ENCODE data around the gene CLBA1. TPM values are rescaled to one million over a fixed set of nuclear protein-coding genes. Genes with fewer than 3 reads are reported as not detected.

CLBA1 gene
- total RNA-seq, 6 experiments from 2014 or later = 1.5 to 3.3 (median 2.5) TPM

DNA sequence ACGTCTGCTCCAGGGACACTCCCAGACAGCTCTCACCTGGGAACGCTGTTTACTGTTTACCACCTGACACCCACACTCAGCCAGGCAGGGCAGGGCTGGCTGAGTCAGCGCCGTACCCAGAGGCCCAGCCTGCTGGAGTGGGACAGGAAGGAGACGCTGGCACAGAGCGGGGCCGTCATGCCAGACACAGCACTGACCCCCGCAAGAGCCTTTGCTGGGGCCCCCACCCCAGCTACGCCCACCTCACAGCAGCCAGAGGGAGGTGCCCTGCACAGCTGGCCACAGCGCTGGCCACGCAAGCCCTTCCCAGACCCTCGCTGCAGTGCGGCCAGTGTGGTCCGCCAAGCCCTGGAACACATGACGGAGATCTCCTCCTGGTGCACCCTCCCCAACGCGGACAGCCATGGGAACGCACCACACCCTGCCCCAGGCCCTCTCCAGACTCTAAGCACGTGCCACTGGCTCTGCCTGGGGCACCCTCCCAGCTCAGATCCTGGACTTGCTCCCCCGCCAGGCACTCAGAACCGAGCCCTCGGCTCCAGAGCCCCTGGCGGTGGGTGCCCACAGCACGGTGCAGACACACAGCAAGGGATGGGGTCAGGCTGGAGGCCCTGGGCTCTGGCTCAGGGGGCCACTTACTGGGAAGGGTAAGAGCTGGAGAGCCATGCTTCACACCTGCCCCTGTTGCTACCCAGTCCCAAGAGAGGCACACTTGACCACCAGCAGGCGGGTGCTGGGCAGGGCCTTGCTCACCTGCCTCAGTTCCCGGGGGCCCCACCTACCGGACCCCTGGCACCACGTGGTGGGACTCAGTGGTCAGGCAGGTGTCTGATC, 13.1 kb upstream of the CLBA1 start:
- WGBS (ENCODE audit: insufficient coverage, low coverage, low lambda C conversion rate, missing lambda C conversion rate) = 32% methylated on average over 5 of the region's 28 CpGs
- Histone ChIP-seq H3K27me3 (no peaks in the 10 kb centered on the region), H3K4me1 (peaks cover 0 to 25% (median 1%) of the 10 kb centered on the region in 4 donors), H3K36me3 (no peaks in the 10 kb centered on the region), H3K27ac (no peak overlapping the region), H3K9me3 (no peaks in the 10 kb centered on the region), H3K4me3 (no peak overlapping the region)
- intact Hi-C loops (cut with DNase I) = no loop called here
- peak in 1 of 4 donors; percentile 43 for ATAC-seq
- TF ChIP-seq POLR2A (IDR thresholded peaks at IDR 0.05) = no peak
- DNase-seq = peak; percentile 39 to 55 (median 50)

DNA sequence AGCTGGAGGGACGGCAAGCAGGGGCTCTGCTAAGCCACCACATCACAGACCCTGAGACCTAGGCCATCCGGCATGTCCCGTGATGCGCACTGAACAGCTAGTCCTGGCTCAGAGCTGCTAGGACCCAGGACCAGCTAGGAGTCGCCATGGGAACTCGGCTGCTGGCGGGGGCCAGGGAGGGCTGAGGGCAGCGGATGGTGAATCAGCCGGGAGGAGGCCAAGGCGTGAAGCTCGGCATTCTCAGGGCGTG, 12.5 kb upstream of the CLBA1 start:
- WGBS (ENCODE audit: insufficient coverage, low coverage, low lambda C conversion rate, missing lambda C conversion rate) = 46% methylated on average over 11 of the region's 12 CpGs
- H3K4me3 ChIP-seq = no peak overlapping the region

GRCh38 chr14:104973385-104974145, 12.0 kb upstream of the CLBA1 start:
- H3K4me1 ChIP-seq = peaks cover 0 to 23% (median 1%) of the 10 kb centered on the region in 4 donors
- 25% methylated on average over 3 of the region's 23 CpGs for WGBS (ENCODE audit: insufficient coverage, low coverage, low lambda C conversion rate, missing lambda C conversion rate)
- no peaks in the 10 kb centered on the region for H3K36me3 ChIP-seq
- H3K27me3 ChIP-seq = no peaks in the 10 kb centered on the region
- H3K27ac ChIP-seq = no peak overlapping the region
- ATAC-seq (no peak), DNase-seq (peak; percentile 37 to 56 (median 40))
- TF ChIP-seq, protein P1, sequence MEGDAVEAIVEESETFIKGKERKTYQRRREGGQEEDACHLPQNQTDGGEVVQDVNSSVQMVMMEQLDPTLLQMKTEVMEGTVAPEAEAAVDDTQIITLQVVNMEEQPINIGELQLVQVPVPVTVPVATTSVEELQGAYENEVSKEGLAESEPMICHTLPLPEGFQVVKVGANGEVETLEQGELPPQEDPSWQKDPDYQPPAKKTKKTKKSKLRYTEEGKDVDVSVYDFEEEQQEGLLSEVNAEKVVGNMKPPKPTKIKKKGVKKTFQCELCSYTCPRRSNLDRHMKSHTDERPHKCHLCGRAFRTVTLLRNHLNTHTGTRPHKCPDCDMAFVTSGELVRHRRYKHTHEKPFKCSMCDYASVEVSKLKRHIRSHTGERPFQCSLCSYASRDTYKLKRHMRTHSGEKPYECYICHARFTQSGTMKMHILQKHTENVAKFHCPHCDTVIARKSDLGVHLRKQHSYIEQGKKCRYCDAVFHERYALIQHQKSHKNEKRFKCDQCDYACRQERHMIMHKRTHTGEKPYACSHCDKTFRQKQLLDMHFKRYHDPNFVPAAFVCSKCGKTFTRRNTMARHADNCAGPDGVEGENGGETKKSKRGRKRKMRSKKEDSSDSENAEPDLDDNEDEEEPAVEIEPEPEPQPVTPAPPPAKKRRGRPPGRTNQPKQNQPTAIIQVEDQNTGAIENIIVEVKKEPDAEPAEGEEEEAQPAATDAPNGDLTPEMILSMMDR (IDR thresholded peaks at IDR 0.05) = no peak
- TF ChIP-seq POLR2A (IDR thresholded peaks at IDR 0.05) = no peak
- no peaks in the 10 kb centered on the region for H3K9me3 ChIP-seq
- H3K4me3 ChIP-seq = no peak overlapping the region
- intact Hi-C loops (cut with DNase I) = no loop called here

More for the DNA sequence above, 12.5 kb upstream of the CLBA1 start:
- intact Hi-C loops (cut with DNase I) = no loop called here
- H3K27me3 ChIP-seq = no peaks in the 10 kb centered on the region
- H3K27ac ChIP-seq = no peak overlapping the region
- ATAC-seq = peak in 1 of 4 donors; percentile 2
- peak in 1 of 3 donors; percentile 41 for DNase-seq
- H3K9me3 ChIP-seq = no peaks in the 10 kb centered on the region
- TF ChIP-seq, protein P1 (IDR thresholded peaks at IDR 0.05) = no peak
- TF ChIP-seq POLR2A (IDR thresholded peaks at IDR 0.05) = no peak
- H3K36me3 ChIP-seq = no peaks in the 10 kb centered on the region
- H3K4me1 ChIP-seq = peaks cover 0 to 24% (median 1%) of the 10 kb centered on the region in 4 donors

DNA sequence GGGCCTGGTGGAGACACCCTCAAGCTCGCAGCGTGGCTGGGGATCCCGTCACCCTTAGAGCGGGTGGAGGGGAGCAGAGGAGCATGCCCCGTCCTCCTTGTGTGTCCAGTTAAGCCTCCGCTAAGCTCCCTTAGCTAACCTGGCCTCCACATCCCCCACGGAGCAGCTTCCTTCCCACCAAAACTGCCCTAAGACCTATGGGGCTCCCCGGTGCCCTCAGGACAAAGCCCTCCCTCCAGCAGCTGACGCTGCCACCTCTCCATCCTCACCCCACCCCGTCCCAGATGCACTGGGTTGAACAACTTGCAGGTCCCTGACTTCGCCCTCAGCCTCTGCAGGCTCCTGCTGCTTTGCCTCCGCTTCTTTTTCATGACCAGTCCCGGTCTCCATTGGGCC, 11.4 kb upstream of the CLBA1 start:
- H3K27ac ChIP-seq = no peak overlapping the region
- intact Hi-C loops (cut with DNase I) = no loop called here
- no peaks in the 10 kb centered on the region for H3K27me3 ChIP-seq
- peaks cover 0 to 23% (median 1%) of the 10 kb centered on the region in 4 donors for H3K4me1 ChIP-seq
- no peak for ATAC-seq
- no peaks in the 10 kb centered on the region for H3K9me3 ChIP-seq
- DNase-seq = peak in 2 of 3 donors; percentile 13 to 37
- H3K4me3 ChIP-seq = no peak overlapping the region
- TF ChIP-seq POLR2A (IDR thresholded peaks at IDR 0.05) = no peak
- TF ChIP-seq, protein P1 (IDR thresholded peaks at IDR 0.05) = no peak
- H3K36me3 ChIP-seq = no peaks in the 10 kb centered on the region
- WGBS (ENCODE audit: insufficient coverage, low coverage, low lambda C conversion rate, missing lambda C conversion rate) = 81% methylated on average over 5 of the region's 13 CpGs
